Activated CD4-positive, CD25-positive, alpha-beta regulatory T cell treated with anti-CD3 and anti-CD28 coated beads, Interleukin-2, amount 50 U/mL, for 16 hours (primary cell): Measurements from ENCODE around the gene ADORA1.

Experiments used
- DNase-seq: peaks from one replicate; pipeline ENCODE4 v3.0.0-alpha.2; 2020; ENCODE audit warnings: low read depth, low spot score

Gene ADORA1

GRCh38 chr1:203127666-203128430, at the start of gene ADORA1:
TSS of gene ADORA1 (plus strand) at chr1:203127726. CDS start at chr1:203128842, 1,116 bp downstream.
- DNase-seq, result no peak

GRCh38 chr1:203077956-203078355, 49.6 kb upstream of the ADORA1 start:
- no peak for DNase-seq

- no peak for DNase-seq
Measured at GRCh38 chr1:203078478-203078877, 49.0 kb upstream of the ADORA1 start.

- DNase-seq, result no peak
Measured at GRCh38 chr1:203080456-203080855, 47.1 kb upstream of the ADORA1 start.

- DNase-seq, result no peak
Measured at GRCh38 chr1:203081465-203082230, 45.9 kb upstream of the ADORA1 start.

GRCh38 chr1:203082231-203082505, 45.4 kb upstream of the ADORA1 start:
- DNase-seq, result no peak

GRCh38 chr1:203082571-203083462, 44.7 kb upstream of the ADORA1 start:
- DNase-seq, result no peak

GRCh38 chr1:203083463-203083921, 44.0 kb upstream of the ADORA1 start:
- DNase-seq, result no peak

GRCh38 chr1:203084588-203085527, 42.7 kb upstream of the ADORA1 start:
- no peak for DNase-seq

GRCh38 chr1:203085528-203086406, 41.8 kb upstream of the ADORA1 start, which contains the start of gene MYOG:
TSS of gene MYOG (minus strand) at chr1:203086012. CDS start at chr1:203085961, 51 bp downstream.
- no peak for DNase-seq

GRCh38 chr1:203086992-203087763, 40.3 kb upstream of the ADORA1 start:
- DNase-seq, result no peak

- no peak for DNase-seq
Measured at GRCh38 chr1:203088441-203088840, 39.1 kb upstream of the ADORA1 start.

GRCh38 chr1:203089001-203089650, 38.4 kb upstream of the ADORA1 start:
- DNase-seq, result no peak

GRCh38 chr1:203089651-203090045, 37.9 kb upstream of the ADORA1 start:
- no peak for DNase-seq

GRCh38 chr1:203090421-203091198, 36.9 kb upstream of the ADORA1 start:
- DNase-seq, result no peak

GRCh38 chr1:203091199-203091477, 36.4 kb upstream of the ADORA1 start:
- no peak for DNase-seq

GRCh38 chr1:203091761-203092330, 35.7 kb upstream of the ADORA1 start:
- no peak for DNase-seq
